ENCODE data around the gene WDR73.

WDR73 gene

DNA sequence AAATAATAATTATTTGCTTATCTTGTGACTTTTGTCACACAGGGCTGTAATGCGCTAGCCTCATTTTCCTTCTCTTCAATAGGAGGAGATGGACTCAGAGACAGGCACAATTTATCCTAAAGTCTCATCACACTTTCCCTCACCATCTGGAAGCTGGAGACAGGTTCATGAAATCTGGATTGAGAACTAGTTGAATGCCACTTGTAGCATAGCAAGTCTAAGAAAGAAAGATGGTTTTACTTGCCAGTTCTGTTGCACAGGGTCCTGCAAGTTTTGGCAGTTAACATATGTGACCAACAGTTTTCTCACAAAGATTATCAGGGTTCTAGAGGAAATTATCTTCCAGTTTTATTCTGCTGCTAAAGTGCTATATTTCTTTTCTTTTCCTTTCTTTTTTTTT, 62.3 kb downstream of the WDR73 start:
- H3K4me3 ChIP-seq (ENCODE audit: insufficient read depth, low read depth, low read length, poor library complexity, severe bottlenecking): no peak overlapping the region
- DNase-seq: no peak
- H3K27ac ChIP-seq (ENCODE audit: insufficient read depth, low read length, poor library complexity, severe bottlenecking): no peak overlapping the region
- H3K9me3 ChIP-seq (ENCODE audit: control insufficient read depth, low read length): no peaks in the 10 kb centered on the region
- H3K4me1 ChIP-seq (ENCODE audit: control insufficient read depth, insufficient read depth, low read length, poor library complexity, severe bottlenecking): no peaks in the 10 kb centered on the region
- H3K36me3 ChIP-seq (ENCODE audit: control insufficient read depth, insufficient read depth, low read length): no peaks in the 10 kb centered on the region
- no peaks in the 10 kb centered on the region for H3K27me3 ChIP-seq (replicated peaks; ENCODE audit: control insufficient read depth, insufficient read depth, low read length, poor library complexity, severe bottlenecking)

DNA sequence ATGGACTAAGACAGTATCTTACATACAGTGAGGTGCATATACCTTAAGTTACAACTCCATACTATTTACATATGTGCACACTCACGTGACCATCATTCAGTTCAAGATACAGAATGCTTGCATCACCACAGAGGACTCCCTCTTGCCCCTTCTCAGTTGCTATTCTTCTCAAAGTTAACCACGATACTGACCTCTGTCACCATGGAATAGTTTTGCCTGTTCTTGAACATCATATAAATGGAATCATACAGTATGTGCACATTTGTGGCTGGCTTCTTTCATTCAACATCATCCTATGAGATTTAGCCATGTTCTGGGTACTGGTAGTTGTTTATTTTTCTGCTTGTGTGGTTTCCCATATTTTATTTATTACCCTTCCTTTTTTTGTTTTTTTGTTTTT, 63.7 kb downstream of the WDR73 start:
- H3K27me3 ChIP-seq (replicated peaks; ENCODE audit: control insufficient read depth, insufficient read depth, low read length, poor library complexity, severe bottlenecking): no peaks in the 10 kb centered on the region
- DNase-seq: no peak
- H3K4me1 ChIP-seq (ENCODE audit: control insufficient read depth, insufficient read depth, low read length, poor library complexity, severe bottlenecking): no peaks in the 10 kb centered on the region
- no peak overlapping the region for H3K4me3 ChIP-seq (ENCODE audit: insufficient read depth, low read depth, low read length, poor library complexity, severe bottlenecking)
- H3K36me3 ChIP-seq (ENCODE audit: control insufficient read depth, insufficient read depth, low read length): no peaks in the 10 kb centered on the region
- no peaks in the 10 kb centered on the region for H3K9me3 ChIP-seq (ENCODE audit: control insufficient read depth, low read length)
- no peak overlapping the region for H3K27ac ChIP-seq (ENCODE audit: insufficient read depth, low read length, poor library complexity, severe bottlenecking)

All from effector memory CD4-positive, alpha-beta T cell (primary cell).